C4-2B (cell line): ENCODE data around the gene SYT7.

Experiments used
- CTCF ChIP-seq: fragments of 450-650 bp; conservative IDR thresholded peaks from 2 replicates; pipeline ENCODE4 v1.5.1; 2017; ENCODE audit warnings: mild to moderate bottlenecking
- ZFX ChIP-seq: fragments of 450-650 bp; IDR thresholded peaks from 2 replicates; pipeline ENCODE4 v1.6.1; 2017

DNA sequence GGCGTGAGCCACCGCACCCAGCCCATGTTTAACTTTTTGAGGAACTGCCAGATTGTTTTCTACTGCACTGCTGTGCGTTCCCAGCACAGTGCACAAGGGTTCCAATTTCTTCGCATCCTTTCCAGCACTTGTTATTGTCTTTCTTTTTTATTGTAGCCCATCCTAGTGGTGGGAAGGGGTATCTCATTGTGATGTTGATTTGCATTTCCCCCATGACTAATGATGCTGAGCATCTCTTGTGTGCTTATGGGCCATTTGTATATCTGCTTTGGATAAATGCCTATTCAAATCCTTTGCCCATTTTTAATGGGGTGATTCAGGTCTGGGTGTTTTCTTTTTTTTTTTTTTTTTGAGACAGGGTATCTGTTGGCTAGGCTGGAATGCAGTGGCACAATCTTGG is 36.6 kb upstream of the SYT7 start:
- TF ChIP-seq CTCF: no peak
- TF ChIP-seq ZFX: no peak
